Measurements from ENCODE around the gene URB2.

Gene URB2

GRCh38 chr1:229614701-229615100, 11.3 kb upstream of the URB2 start:
- no peaks in the 10 kb centered on the region for H3K27me3 ChIP-seq
- TF ChIP-seq CTCF (IDR thresholded peaks at IDR 0.05): no peak
- peaks cover 41% of the 10 kb centered on the region for H3K36me3 ChIP-seq
- H3K4me3 ChIP-seq (ENCODE audit: low read depth in 1 of 2, low read length in 1 of 2): no peak overlapping the region
- no peaks in the 10 kb centered on the region for H3K9me3 ChIP-seq
- H3K27ac ChIP-seq: no peak overlapping the region
- H3K4me1 ChIP-seq (ENCODE audit: control insufficient read depth in 1 of 2, insufficient read depth in 1 of 2, low read depth in 1 of 2, low read length in 1 of 2): peaks cover 0 to 5% of the 10 kb centered on the region in 2 experiments

GRCh38 chr1:229617351-229618100, 8.5 kb upstream of the URB2 start:
- H3K4me1 ChIP-seq (ENCODE audit: control insufficient read depth in 1 of 2, insufficient read depth in 1 of 2, low read depth in 1 of 2, low read length in 1 of 2): peaks cover 14 to 21% of the 10 kb centered on the region in 2 experiments
- H3K36me3 ChIP-seq: peaks cover 16% of the 10 kb centered on the region
- TF ChIP-seq CTCF (IDR thresholded peaks at IDR 0.05): no peak
- no peak overlapping the region for H3K27ac ChIP-seq
- no peaks in the 10 kb centered on the region for H3K9me3 ChIP-seq
- H3K4me3 ChIP-seq (ENCODE audit: low read depth in 1 of 2, low read length in 1 of 2): no peak overlapping the region
- no peaks in the 10 kb centered on the region for H3K27me3 ChIP-seq

- H3K27me3 ChIP-seq: no peaks in the 10 kb centered on the region
- H3K36me3 ChIP-seq: peaks cover 3% of the 10 kb centered on the region
- H3K27ac ChIP-seq: no peak overlapping the region
- peaks cover 15 to 21% of the 10 kb centered on the region in 2 experiments for H3K4me1 ChIP-seq (ENCODE audit: control insufficient read depth in 1 of 2, insufficient read depth in 1 of 2, low read depth in 1 of 2, low read length in 1 of 2)
- H3K9me3 ChIP-seq: no peaks in the 10 kb centered on the region
- TF ChIP-seq CTCF (IDR thresholded peaks at IDR 0.05): no peak
- no peak overlapping the region for H3K4me3 ChIP-seq (ENCODE audit: low read depth in 1 of 2, low read length in 1 of 2)
Observed at GRCh38 chr1:229619002-229619401, 7.0 kb upstream of the URB2 start.

GRCh38 chr1:229619614-229620013, 6.4 kb upstream of the URB2 start:
- Histone ChIP-seq H3K27ac (no peak overlapping the region), H3K4me1 (ENCODE audit: control insufficient read depth in 1 of 2, insufficient read depth in 1 of 2, low read depth in 1 of 2, low read length in 1 of 2) (peaks cover 21 to 25% of the 10 kb centered on the region in 2 experiments), H3K9me3 (no peaks in the 10 kb centered on the region), H3K27me3 (no peaks in the 10 kb centered on the region), H3K4me3 (ENCODE audit: low read depth in 1 of 2, low read length in 1 of 2) (no peak overlapping the region), H3K36me3 (no peaks in the 10 kb centered on the region)
- TF ChIP-seq CTCF (IDR thresholded peaks at IDR 0.05): no peak

GRCh38 chr1:229620876-229621275, 5.2 kb upstream of the URB2 start:
- Histone ChIP-seq H3K27me3 (no peaks in the 10 kb centered on the region), H3K27ac (peak overlapping the region; percentile 13), H3K4me1 (ENCODE audit: control insufficient read depth in 1 of 2, insufficient read depth in 1 of 2, low read depth in 1 of 2, low read length in 1 of 2) (peaks cover 29 to 30% of the 10 kb centered on the region in 2 experiments), H3K4me3 (ENCODE audit: low read depth in 1 of 2, low read length in 1 of 2) (no peak overlapping the region), H3K9me3 (no peaks in the 10 kb centered on the region), H3K36me3 (no peaks in the 10 kb centered on the region)
- no peak for TF ChIP-seq CTCF (IDR thresholded peaks at IDR 0.05)
